Measurements from ENCODE around the gene LRRC28.

Gene LRRC28

GRCh38 chr15:99438691-99439523 is 187.6 kb downstream of the LRRC28 start:
- DNase-seq, result no peak

- DNase-seq, result no peak
These were observed 188.2 kb downstream of the LRRC28 start for GRCh38 chr15:99439524-99439835.

- no peak for DNase-seq
These were observed 188.7 kb downstream of the LRRC28 start for GRCh38 chr15:99440029-99440428.

Measured in NCI-H2171 (cell line).